NB4 (cell line): ENCODE data around the gene CROCC2.

Source experiments
- DNase-seq: peaks from one replicate; pipeline ENCODE4 v3.0.0; 2010; ENCODE audit warnings: low read depth
- H3K4me3 ChIP-seq: one replicate; pipeline ENCODE4 v1.5.1; 2011; ENCODE audit warnings: mild to moderate bottlenecking, low read depth, low read length, moderate library complexity
- CTCF ChIP-seq: IDR thresholded peaks from one replicate; pipeline ENCODE4 v1.5.1; 2012; ENCODE audit warnings: low read depth, low read length
- MAX ChIP-seq: IDR thresholded peaks from 2 replicates; pipeline ENCODE4 v1.6.1; 2011; ENCODE audit warnings: low read depth, low read length
- MYC ChIP-seq: IDR thresholded peaks from 2 replicates; pipeline ENCODE4 v1.6.1; 2011; ENCODE audit warnings: low read depth, low read length
- POLR2A ChIP-seq: IDR thresholded peaks from 2 replicates; pipeline ENCODE4 v1.6.1; 2011; ENCODE audit warnings: mild to moderate bottlenecking; ENCODE audit not compliant: insufficient read length; ENCODE audit errors: extremely low read depth

CROCC2 gene

GRCh38 chr2:240909216-240909974 is 3.3 kb downstream of the CROCC2 start:
- no peak for DNase-seq
- H3K4me3 ChIP-seq: no peak overlapping the region
- TF ChIP-seq POLR2A: no peak
- TF ChIP-seq MYC: no peak
- no peak for TF ChIP-seq CTCF
- TF ChIP-seq MAX: no peak

GRCh38 chr2:240911641-240912265 is 5.6 kb downstream of the CROCC2 start:
- H3K4me3 ChIP-seq: no peak overlapping the region
- no peak for DNase-seq
- TF ChIP-seq MAX: no peak
- no peak for TF ChIP-seq MYC
- TF ChIP-seq CTCF: no peak
- no peak for TF ChIP-seq POLR2A

GRCh38 chr2:240912878-240913809 is 7.0 kb downstream of the CROCC2 start:
- no peak for TF ChIP-seq CTCF
- TF ChIP-seq POLR2A: no peak
- no peak for TF ChIP-seq MYC
- no peak for TF ChIP-seq MAX
- no peak overlapping the region for H3K4me3 ChIP-seq
- DNase-seq: no peak

- DNase-seq: peak; percentile 71
These were observed 7.9 kb downstream of the CROCC2 start for GRCh38 chr2:240913810-240914644.

More at GRCh38 chr2:240913810-240914644, 7.9 kb downstream of the CROCC2 start:
- TF ChIP-seq CTCF (peak; percentile 90), MYC (no peak), POLR2A (no peak)
- H3K4me3 ChIP-seq: no peak overlapping the region
